IMR-90 (cell line): ENCODE results near the gene RBM42. TPM values are rescaled to one million over a fixed set of nuclear protein-coding genes. Genes with fewer than 3 reads are reported as not detected.

Experiments
- ATAC-seq: fragments of 200-7000 bp; cut with Tn5 transposase; 2 replicates; pipeline ENCODE4 v1.9.1; 2020; ENCODE audit warnings: low read depth, mild to moderate bottlenecking, moderate library complexity
- BruUV-seq: library from RNA; stranded (reverse); fragments of 400-500 nt; replicated peaks from 2 replicates; lab custom pipeline; 2021; lab: Mats Ljungman, UMichigan
- CTCF ChIA-PET: fragments of 300-600 bp; formaldehyde crosslinking; extraction: SDS; loops from one replicate; lab custom pipeline; 2021; ENCODE audit warnings: antibody characterized with exemption; lab: Yijun Ruan, JAX
- POLR2A ChIA-PET: fragments of 300-600 bp; sonication (Branson Sonifier 250); formaldehyde crosslinking; loops from one replicate; lab custom pipeline; 2022; ENCODE audit warnings: antibody characterized with exemption; ENCODE audit not compliant: unreplicated experiment; lab: Charles Lee
- DNase-seq: peaks from one replicate; pipeline ENCODE4 v3.0.0; 2013
- H2AFZ ChIP-seq: replicated peaks from 2 replicates; pipeline ENCODE3; 2013; ENCODE audit warnings: low read length, mild to moderate bottlenecking; ENCODE audit not compliant: poor library complexity
- H2AK5ac ChIP-seq: 2 replicates; pipeline ENCODE4 v1.6.1; 2013; ENCODE audit warnings: low read depth, low read length, inconsistent platforms
- H2AK9ac ChIP-seq: replicated peaks from 2 replicates; pipeline ENCODE3; 2013; ENCODE audit warnings: mild to moderate bottlenecking, low read depth, low read length, moderate library complexity; ENCODE audit not compliant: poor library complexity
- H2BK120ac ChIP-seq: 2 replicates; pipeline ENCODE4 v1.6.1; 2013; ENCODE audit warnings: low read depth, low read length, inconsistent platforms
- H2BK15ac ChIP-seq: 3 replicates; pipeline ENCODE4 v1.6.1; 2013; ENCODE audit warnings: low read depth, low read length, inconsistent platforms
- H2BK20ac ChIP-seq: 2 replicates; pipeline ENCODE4 v1.6.1; 2013; ENCODE audit warnings: low read depth, mild to moderate bottlenecking, inconsistent platforms, low read length, moderate library complexity
- H2BK5ac ChIP-seq: 2 replicates; pipeline ENCODE4 v1.6.1; 2013; ENCODE audit warnings: mild to moderate bottlenecking, low read depth, low read length, inconsistent platforms; ENCODE audit not compliant: poor library complexity, severe bottlenecking
- H3K14ac ChIP-seq: replicated peaks from 2 replicates; pipeline ENCODE4 v1.6.1; 2013; ENCODE audit warnings: low read depth, low read length, inconsistent platforms
- H3K18ac ChIP-seq: 2 replicates; pipeline ENCODE4 v1.6.1; 2013; ENCODE audit warnings: low read depth, low read length, control low read depth
- H3K23ac ChIP-seq: 2 replicates; pipeline ENCODE4 v1.6.1; 2013; ENCODE audit warnings: low read depth, low read length, inconsistent platforms
- H3K27ac ChIP-seq: 2 replicates; pipeline ENCODE4 v1.5.1; 2013; ENCODE audit warnings: mild to moderate bottlenecking, control low read depth, low read length; ENCODE audit not compliant: insufficient read depth
- H3K27me3 ChIP-seq: 2 replicates; pipeline ENCODE4 v1.6.1; 2013; ENCODE audit warnings: low read length; ENCODE audit not compliant: control insufficient read depth, insufficient read depth
- H3K36me3 ChIP-seq: 2 replicates; pipeline ENCODE4 v1.6.1; 2013; ENCODE audit warnings: low read length, mixed read lengths; ENCODE audit not compliant: control insufficient read depth, insufficient read depth
- H3K4ac ChIP-seq: 2 replicates; pipeline ENCODE4 v1.6.1; 2013; ENCODE audit warnings: low read depth, low read length, inconsistent platforms
- H3K4me1 ChIP-seq: 2 replicates; pipeline ENCODE4 v1.6.1; 2013; ENCODE audit warnings: low read length, mixed read lengths; ENCODE audit not compliant: control insufficient read depth, insufficient read depth
- H3K4me2 ChIP-seq: 2 replicates; pipeline ENCODE4 v1.6.1; 2013; ENCODE audit warnings: low read depth, mild to moderate bottlenecking, control low read depth, low read length, moderate library complexity
- H3K4me3 ChIP-seq: 2 replicates; pipeline ENCODE4 v1.5.1; 2013; ENCODE audit warnings: low read depth, mild to moderate bottlenecking, control low read depth, low read length, moderate library complexity; ENCODE audit not compliant: insufficient read depth
- H3K56ac ChIP-seq: 2 replicates; pipeline ENCODE4 v1.6.1; 2013; ENCODE audit warnings: low read length, inconsistent platforms; ENCODE audit not compliant: insufficient read depth; ENCODE audit errors: extremely low read depth
- H3K79me1 ChIP-seq, 2 experiments: 2 replicates each; pipeline ENCODE4 v1.6.1; 2013; ENCODE audit warnings: low read length in 2 of 2, inconsistent platforms in 1 of 2, low read depth in 1 of 2
- H3K9ac ChIP-seq: 2 replicates; pipeline ENCODE4 v1.6.1; 2013; ENCODE audit warnings: low read depth, low read length, control low read depth
- H3K9me1 ChIP-seq: 2 replicates; pipeline ENCODE4 v1.6.1; 2013; ENCODE audit warnings: low read length, inconsistent platforms; ENCODE audit not compliant: insufficient read depth
- H3K9me3 ChIP-seq: 2 replicates; pipeline ENCODE4 v1.6.1; 2013; ENCODE audit warnings: low read length; ENCODE audit not compliant: control insufficient read depth, insufficient read depth
- H4K20me1 ChIP-seq: 2 replicates; pipeline ENCODE4 v1.6.1; 2013; ENCODE audit warnings: low read length, inconsistent platforms; ENCODE audit not compliant: insufficient read depth
- H4K5ac ChIP-seq: 2 replicates; pipeline ENCODE4 v1.6.1; 2013; ENCODE audit warnings: mild to moderate bottlenecking, low read depth, low read length, control low read depth
- H4K8ac ChIP-seq, 2 experiments: 2 replicates each; pipeline ENCODE4 v1.6.1; 2013; ENCODE audit warnings: low read depth in 2 of 2, low read length in 2 of 2, control low read depth in 1 of 2, inconsistent platforms in 1 of 2
- H4K91ac ChIP-seq: 2 replicates; pipeline ENCODE4 v1.6.1; 2013; ENCODE audit warnings: low read depth, low read length, inconsistent platforms; ENCODE audit not compliant: insufficient read depth
- BHLHE40 ChIP-seq: fragments of 150-350 bp; IDR thresholded peaks from 2 replicates; pipeline ENCODE4 v1.6.1; 2016; ENCODE audit warnings: mild to moderate bottlenecking, low read depth, low read length
- CEBPB ChIP-seq: IDR thresholded peaks from 2 replicates; pipeline ENCODE4 v1.6.1; 2012; ENCODE audit warnings: low read depth, low read length, improper control_type of control experiment
- CTCF ChIP-seq: conservative IDR thresholded peaks from 2 replicates; pipeline ENCODE4 v1.5.1; 2012; ENCODE audit warnings: mild to moderate bottlenecking, low read depth, low read length, improper control_type of control experiment
- FOS ChIP-seq: fragments of 150-350 bp; IDR thresholded peaks from 2 replicates; pipeline ENCODE4 v1.6.1; 2016; ENCODE audit warnings: low read depth, low read length
- MAFK ChIP-seq: IDR thresholded peaks from 2 replicates; pipeline ENCODE4 v1.6.1; 2012; ENCODE audit warnings: low read depth, low read length, improper control_type of control experiment
- MAZ ChIP-seq: IDR thresholded peaks from 2 replicates; pipeline ENCODE4 v1.6.1; 2012; ENCODE audit warnings: low read depth, mild to moderate bottlenecking, low read length, improper control_type of control experiment, moderate library complexity, borderline replicate concordance
- MXI1 ChIP-seq: IDR thresholded peaks from 2 replicates; pipeline ENCODE4 v1.6.1; 2012; ENCODE audit warnings: low read depth, mild to moderate bottlenecking, low read length, moderate library complexity, borderline replicate concordance
- NFE2L2 ChIP-seq: fragments of 150-350 bp; IDR thresholded peaks from 2 replicates; pipeline ENCODE4 v1.6.1; 2016; ENCODE audit warnings: low read depth, mild to moderate bottlenecking, low read length
- POLR2A ChIP-seq: IDR thresholded peaks from 2 replicates; pipeline ENCODE4 v1.6.1; 2012; ENCODE audit warnings: mild to moderate bottlenecking, low read depth, low read length
- RAD21 ChIP-seq: IDR thresholded peaks from 2 replicates; pipeline ENCODE4 v1.6.1; 2012; ENCODE audit warnings: low read length, improper control_type of control experiment
- RCOR1 ChIP-seq: IDR thresholded peaks from 2 replicates; pipeline ENCODE4 v1.6.1; 2012; ENCODE audit warnings: mild to moderate bottlenecking, low read length, improper control_type of control experiment; ENCODE audit not compliant: insufficient replicate concordance
- RFX5 ChIP-seq: IDR thresholded peaks from 2 replicates; pipeline ENCODE4 v1.8.0; 2012; ENCODE audit warnings: low read depth, mild to moderate bottlenecking, low read length, moderate library complexity
- SMC3 ChIP-seq: fragments of 150-350 bp; IDR thresholded peaks from 2 replicates; pipeline ENCODE4 v1.6.1; 2016; ENCODE audit warnings: low read depth, mild to moderate bottlenecking, antibody characterized with exemption, low read length, moderate library complexity
- USF2 ChIP-seq: fragments of 150-350 bp; IDR thresholded peaks from 2 replicates; pipeline ENCODE4 v1.6.1; 2017; ENCODE audit warnings: mild to moderate bottlenecking, antibody characterized with exemption, low read length, low read depth
- WGBS, 2 experiments: methylation state at CpG; one replicate each; pipeline versions ENCODE4 v1.1.5 to v1.1.7; 2013; ENCODE audit warnings: missing lambda C conversion rate in 2 of 2; ENCODE audit not compliant: insufficient read length in 1 of 2; ENCODE audit errors: extremely low coverage in 2 of 2; 5-methylcytosine and 5-hydroxymethylcytosine counted together
- dilution Hi-C: fragments of 300-500 bp; cut with HindIII; formaldehyde crosslinking; loops from one replicate; pipeline ENCODE4 v1.14.3; 2018; ENCODE audit warnings: low sequenced_read_pairs; ENCODE audit not compliant: unreplicated experiment
- in situ Hi-C: fragments of 300-500 bp; cut with MboI; formaldehyde crosslinking; loops from 3 replicates; pipeline ENCODE4 v1.14.3; 2019; ENCODE audit warnings: low sequenced_read_pairs, inconsistent platforms, mixed read lengths
- intact Hi-C: fragments of 100-400 bp; cut with micrococcal nuclease; formaldehyde crosslinking; loops from 2 replicates; pipeline ENCODE4 v1.10.0; 2022
- polyA plus RNA-seq, 3 experiments: library from polyadenylated mRNA; depleted of rRNA; stranded (reverse); fragments of >200 nt; gene quantifications; 2 replicates each; pipeline ENCODE4 v1.2.3, GENCODE V29; 2012; ENCODE audit warnings: low replicate concordance in 1 of 3
- total RNA-seq: library from RNA; depleted of rRNA; stranded (reverse); fragments of >200 nt; gene quantifications from 2 replicates; pipeline ENCODE4 v1.2.3, GENCODE V29; 2012
- TF ChIP-seq, protein P1 (sequence below): fragments of 150-350 bp; IDR thresholded peaks from 2 replicates; pipeline ENCODE4 v1.6.1; 2016; ENCODE audit warnings: low read depth, mild to moderate bottlenecking, low read length, moderate library complexity, borderline replicate concordance

Gene RBM42
- total and polyA plus RNA-seq, 2 of the 4 experiments (the other 2 are of a cell fraction), result 19.0 to 41.5 TPM

DNA sequence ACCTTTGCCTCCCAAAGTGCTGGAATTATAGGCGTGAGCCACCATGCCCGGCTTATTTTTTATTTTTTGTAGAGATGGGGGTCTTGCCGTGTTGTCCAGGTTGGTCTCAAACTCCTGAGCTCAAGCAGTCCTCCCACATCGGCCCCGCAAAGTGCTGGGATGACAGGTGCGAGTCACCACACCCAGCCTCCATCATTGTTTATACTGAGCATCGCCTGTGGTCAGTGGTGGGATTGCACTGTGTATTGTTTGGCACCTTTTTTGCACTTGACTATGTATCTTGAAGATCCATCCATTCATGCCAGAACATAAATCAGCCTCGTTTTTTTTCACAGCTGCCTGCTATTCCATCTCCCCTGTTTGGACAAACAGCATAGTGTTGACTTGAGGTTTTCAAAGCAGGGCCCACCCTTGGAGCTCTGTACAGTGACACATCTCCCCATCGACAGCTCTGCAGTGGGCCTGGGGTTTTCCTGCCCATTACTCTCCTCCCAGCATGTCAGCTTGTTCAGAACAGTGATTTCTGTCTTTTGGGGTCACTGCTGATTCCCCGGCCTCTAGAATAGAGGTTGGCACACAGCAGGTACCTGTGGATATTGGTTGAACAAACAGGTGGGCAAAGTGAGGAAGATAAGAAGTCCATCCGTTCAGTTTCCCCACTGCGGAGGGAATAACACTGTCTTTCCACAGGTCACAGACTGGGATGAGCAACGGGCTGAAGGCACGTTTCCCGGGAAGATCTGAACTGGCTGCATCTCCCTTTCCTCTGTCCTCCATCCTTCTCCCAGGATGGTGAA lies 29.3 kb downstream of the RBM42 start:
- no peak for DNase-seq
- H3K9me1 ChIP-seq, result no peaks in the 10 kb centered on the region
- no CpG with 5 or more reads among the region's 15 CpGs for WGBS, 2 experiments
- H3K18ac ChIP-seq, result no peak overlapping the region
- no peak overlapping the region for H2BK15ac ChIP-seq
- no peak overlapping the region for H3K14ac ChIP-seq
- H3K4me2 ChIP-seq, result no peak overlapping the region
- no peak overlapping the region for H3K4ac ChIP-seq
- in situ Hi-C loops (no loop called here), dilution Hi-C loops (no loop called here), intact Hi-C loops (no loop called here)
- peaks cover 4 to 11% of the 10 kb centered on the region in 2 experiments; a peak in 2 of 4 replicates for H3K79me1 ChIP-seq
- H2AK5ac ChIP-seq, result no peak overlapping the region
- no peak overlapping the region for H2AK9ac ChIP-seq
- no peak overlapping the region for H4K8ac ChIP-seq
- H3K36me3 ChIP-seq, result peaks cover 47% of the 10 kb centered on the region
- H3K23ac ChIP-seq, result no peak overlapping the region
- no peaks in the 10 kb centered on the region for H3K27me3 ChIP-seq
- H3K4me1 ChIP-seq, result no peaks in the 10 kb centered on the region
- H4K20me1 ChIP-seq, result 0 out of 2 replicates have a peak, but pooled peaks cover 4% of the 10 kb centered on the region
- BruUV-seq, result no TSS peak
- H3K9me3 ChIP-seq, result no peaks in the 10 kb centered on the region
- no peak overlapping the region for H2BK120ac ChIP-seq
- H4K5ac ChIP-seq, result no peak overlapping the region
- no peak overlapping the region for H3K9ac ChIP-seq
- ATAC-seq, result no peak
- no peak overlapping the region for H4K91ac ChIP-seq
- CTCF ChIA-PET, result no interaction called here
- H3K4me3 ChIP-seq, result no peak overlapping the region
- H2BK5ac ChIP-seq, result no peak overlapping the region
- H3K27ac ChIP-seq, result no peak overlapping the region
- H2AFZ ChIP-seq, result no peak overlapping the region
- POLR2A ChIA-PET, result no interaction called here
- no peak overlapping the region for H2BK20ac ChIP-seq
- no peak overlapping the region for H3K56ac ChIP-seq
- no peak for TF ChIP-seq RFX5
- TF ChIP-seq CEBPB, result no peak
- TF ChIP-seq RAD21, result no peak
- TF ChIP-seq NFE2L2, result no peak
- TF ChIP-seq MAFK, result no peak
- TF ChIP-seq POLR2A, result no peak
- TF ChIP-seq RCOR1, result no peak
- no peak for TF ChIP-seq FOS
- TF ChIP-seq BHLHE40, result no peak
- TF ChIP-seq MXI1, result no peak
- TF ChIP-seq CTCF, result no peak
- TF ChIP-seq USF2, result no peak
- no peak for TF ChIP-seq SMC3
- TF ChIP-seq, protein P1, sequence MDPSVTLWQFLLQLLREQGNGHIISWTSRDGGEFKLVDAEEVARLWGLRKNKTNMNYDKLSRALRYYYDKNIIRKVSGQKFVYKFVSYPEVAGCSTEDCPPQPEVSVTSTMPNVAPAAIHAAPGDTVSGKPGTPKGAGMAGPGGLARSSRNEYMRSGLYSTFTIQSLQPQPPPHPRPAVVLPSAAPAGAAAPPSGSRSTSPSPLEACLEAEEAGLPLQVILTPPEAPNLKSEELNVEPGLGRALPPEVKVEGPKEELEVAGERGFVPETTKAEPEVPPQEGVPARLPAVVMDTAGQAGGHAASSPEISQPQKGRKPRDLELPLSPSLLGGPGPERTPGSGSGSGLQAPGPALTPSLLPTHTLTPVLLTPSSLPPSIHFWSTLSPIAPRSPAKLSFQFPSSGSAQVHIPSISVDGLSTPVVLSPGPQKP, result no peak
- TF ChIP-seq MAZ, result no peak
